ENCODE measurements around the gene KYNU. TPM values are rescaled to one million over a fixed set of nuclear protein-coding genes. Genes with fewer than 3 reads are reported as not detected.

KYNU gene
- total RNA-seq, 1 experiment from 2014 or later, result 0.37 TPM

DNA sequence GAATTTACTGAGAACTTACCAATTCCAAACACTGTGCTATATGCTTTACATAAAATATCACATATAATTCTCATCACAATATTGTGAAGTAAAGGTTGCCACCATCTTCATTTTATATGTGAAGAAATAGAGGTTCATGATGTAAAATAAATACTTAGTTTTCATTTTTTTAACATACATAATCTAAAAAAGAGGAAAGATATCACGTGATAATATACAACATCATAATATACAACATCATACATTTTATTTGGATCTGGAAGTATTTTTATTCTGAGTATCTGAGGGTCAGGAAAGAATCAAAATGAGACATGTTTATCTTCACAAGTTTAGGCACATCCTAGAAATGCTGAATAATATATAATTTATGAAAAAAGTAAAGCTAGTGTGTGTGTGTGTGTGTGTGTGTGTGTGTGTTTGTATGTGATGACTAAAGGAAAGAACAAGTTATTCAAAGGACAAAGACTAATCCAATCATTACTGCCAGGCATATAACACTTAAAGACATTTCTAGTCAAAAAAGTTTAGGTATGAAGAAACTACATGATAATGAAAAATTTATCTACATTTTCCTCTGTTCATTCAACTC is 186.2 kb downstream of the KYNU start:
- Histone ChIP-seq H3K14ac (ENCODE audit: insufficient read depth, low read length) (no peak overlapping the region), H2AK5ac (ENCODE audit: insufficient read length, low read length) (no peak overlapping the region), H3K18ac (ENCODE audit: insufficient read length, low read depth, low read length) (no peak overlapping the region), H4K5ac (ENCODE audit: insufficient read length, low read depth, low read length) (no peak overlapping the region), H2BK20ac (ENCODE audit: low read depth, low read length, poor library complexity, severe bottlenecking) (no peak overlapping the region), H3K79me2 (ENCODE audit: insufficient read depth, low read length) (no peaks in the 10 kb centered on the region), H3T11ph (ENCODE audit: low read length) (no peak overlapping the region), H2BK15ac (ENCODE audit: low read depth, low read length) (no peak overlapping the region), H3K23me2 (ENCODE audit: insufficient read length, low read depth, low read length, poor library complexity, severe bottlenecking) (no peaks in the 10 kb centered on the region), H3K79me1 (ENCODE audit: insufficient read depth, low read depth, low read length, poor library complexity, severe bottlenecking) (no peaks in the 10 kb centered on the region), H3K4me1 (ENCODE audit: insufficient read depth, low read length) (no peaks in the 10 kb centered on the region), H4K8ac (replicated peaks; ENCODE audit: insufficient read length, low read depth, low read length) (no peak overlapping the region), H3K23ac (ENCODE audit: insufficient read length, low read depth, low read length) (no peak overlapping the region), H3K4ac (ENCODE audit: low read depth, low read length) (no peak overlapping the region), H3K27me3 (ENCODE audit: insufficient read depth, low read length) (no peaks in the 10 kb centered on the region), H3K9me3 (ENCODE audit: control insufficient read depth, low read depth, low read length) (no peaks in the 10 kb centered on the region), H2BK12ac (ENCODE audit: insufficient read length, low read depth, low read length) (no peak overlapping the region), H2AFZ (ENCODE audit: low read length) (no peak overlapping the region), H2BK120ac (ENCODE audit: low read depth, low read length, poor library complexity, severe bottlenecking) (no peak overlapping the region), H2BK5ac (ENCODE audit: insufficient read length, low read length) (no peak overlapping the region), H4K20me1 (ENCODE audit: control insufficient read depth, insufficient read depth, insufficient read length) (no peaks in the 10 kb centered on the region), H3K56ac (ENCODE audit: insufficient read length, low read depth, low read length) (no peak overlapping the region), H4K91ac (ENCODE audit: insufficient read length, low read depth, low read length) (no peak overlapping the region), H3K27ac (ENCODE audit: insufficient read length, low read depth, low read length) (no peak overlapping the region), H3K9ac (ENCODE audit: extremely low read depth, insufficient read length, low read length) (no peak overlapping the region), H3K4me2 (ENCODE audit: insufficient read depth, insufficient read length, low read length) (no peak overlapping the region)
- Mint-ChIP-seq H3K27me3 (ENCODE audit: low read depth) (no peaks in the 10 kb centered on the region), H3K36me3 (ENCODE audit: insufficient read depth in 1 of 3, low read depth in 3 of 3) (peaks cover 0 to 15% (median 0%) of the 10 kb centered on the region in 3 experiments; a peak in 3 of 7 replicates), H3K9me3 (peaks cover 4 to 11% of the 10 kb centered on the region in 2 experiments; a peak in 4 of 5 replicates), H3K27ac (no peak overlapping the region), H3K4me1 (no peaks in the 10 kb centered on the region), H3K4me3 (no peak overlapping the region)
- DNase-seq, result no peak
- no peak for TF ChIP-seq CTCF (conservative IDR thresholded peaks at IDR 0.05)
- no CpG with 5 or more reads among the region's 1 CpG for WGBS (ENCODE audit: extremely low coverage, insufficient read length, low lambda C conversion rate)

Data from H9 (cell line).